ENCODE results near the gene CMTR2.

Gene CMTR2

DNA sequence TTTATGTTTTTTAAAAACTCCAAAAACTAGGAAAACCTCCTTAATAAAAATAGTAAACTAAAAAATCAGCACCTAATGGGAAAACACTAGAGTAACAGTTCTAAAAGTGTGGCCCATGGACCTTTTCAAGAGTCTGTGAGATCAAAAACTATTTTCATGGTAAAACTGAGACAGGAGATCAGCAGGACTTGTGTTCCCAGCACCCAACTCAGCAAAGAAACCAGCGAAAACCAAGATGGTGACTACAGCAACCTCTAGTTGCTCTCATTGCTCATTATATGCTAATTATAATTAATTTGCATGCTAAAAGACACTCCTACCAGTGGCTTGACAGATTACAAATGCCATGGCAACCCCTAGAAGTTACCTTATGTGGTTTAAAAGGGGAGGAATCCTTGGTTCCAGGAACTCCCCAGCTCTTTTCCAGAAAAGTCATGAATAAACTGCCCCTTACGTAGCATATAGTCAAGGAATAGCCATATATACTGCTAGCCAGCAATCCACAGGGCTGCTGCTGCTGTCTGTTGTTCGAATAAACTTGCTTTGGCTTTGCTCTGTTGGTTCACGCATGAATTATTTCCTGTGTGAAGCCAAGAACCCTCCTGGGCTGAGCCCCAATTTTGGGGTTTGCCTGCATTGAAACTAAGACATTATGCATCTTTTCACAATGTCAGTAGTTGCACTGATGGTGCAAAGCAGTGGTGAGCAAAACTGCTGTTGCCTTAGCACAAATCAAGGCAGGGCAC is 12.4 kb downstream of the CMTR2 start:
- DNase-seq (ENCODE audit: low read depth) = no peak

DNA sequence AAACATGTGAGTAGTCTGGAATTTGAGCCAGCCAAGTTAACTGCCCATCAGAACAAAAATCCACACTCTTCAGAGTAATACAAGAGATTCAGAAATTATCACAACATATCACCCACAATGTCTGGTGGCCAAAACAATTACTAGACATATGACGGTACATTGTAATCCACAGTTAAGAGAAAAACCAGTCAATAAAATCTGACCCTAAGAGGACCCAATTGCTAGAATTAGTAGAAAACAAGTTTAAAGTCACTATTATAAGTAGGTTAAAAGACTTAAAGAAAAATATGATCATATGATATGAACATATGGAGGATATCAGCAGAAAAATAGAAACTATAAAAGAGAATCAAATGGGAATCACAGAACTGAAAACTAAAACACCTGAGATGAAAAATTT is 15.8 kb downstream of the CMTR2 start:
- DNase-seq (ENCODE audit: low read depth) = no peak

DNA sequence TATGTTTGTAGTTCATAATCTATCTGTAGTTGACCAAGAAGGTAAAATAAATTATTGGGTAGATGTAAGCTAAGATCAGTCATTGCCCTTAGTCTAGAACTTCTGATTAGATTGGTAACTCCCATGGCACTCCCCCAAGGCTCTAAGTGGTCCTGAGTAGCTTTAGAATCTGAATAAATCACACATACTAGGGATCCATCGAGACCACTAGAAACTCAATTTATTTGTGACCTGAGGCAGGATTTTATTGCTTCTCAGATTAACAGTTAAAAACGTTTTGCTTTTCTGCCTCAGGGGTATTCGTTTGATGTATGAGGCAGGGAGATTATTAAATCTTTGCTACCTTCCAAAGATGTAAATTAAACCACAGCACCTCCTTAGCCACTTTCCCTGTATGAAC is 24.9 kb downstream of the CMTR2 start:
- DNase-seq (ENCODE audit: low read depth) = no peak

DNA sequence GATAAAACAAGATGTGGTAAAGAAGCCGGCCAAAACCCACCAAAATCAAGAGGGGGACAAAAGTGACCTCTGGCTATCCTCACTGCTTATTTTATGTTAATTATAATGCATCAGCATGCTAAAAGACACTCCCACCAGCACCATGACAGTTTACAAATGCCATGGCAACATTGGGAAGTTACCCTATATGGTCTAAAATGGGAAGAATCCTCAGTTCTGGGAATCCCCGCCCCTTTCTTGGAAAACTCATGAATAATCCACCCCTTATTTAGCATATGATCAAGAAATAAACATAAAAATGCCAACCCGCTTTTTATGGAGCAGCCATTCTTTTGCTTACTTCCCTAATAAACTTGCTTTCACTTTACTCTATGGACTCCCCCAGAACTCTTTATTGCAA is 25.6 kb downstream of the CMTR2 start:
- DNase-seq (ENCODE audit: low read depth) = no peak

DNA sequence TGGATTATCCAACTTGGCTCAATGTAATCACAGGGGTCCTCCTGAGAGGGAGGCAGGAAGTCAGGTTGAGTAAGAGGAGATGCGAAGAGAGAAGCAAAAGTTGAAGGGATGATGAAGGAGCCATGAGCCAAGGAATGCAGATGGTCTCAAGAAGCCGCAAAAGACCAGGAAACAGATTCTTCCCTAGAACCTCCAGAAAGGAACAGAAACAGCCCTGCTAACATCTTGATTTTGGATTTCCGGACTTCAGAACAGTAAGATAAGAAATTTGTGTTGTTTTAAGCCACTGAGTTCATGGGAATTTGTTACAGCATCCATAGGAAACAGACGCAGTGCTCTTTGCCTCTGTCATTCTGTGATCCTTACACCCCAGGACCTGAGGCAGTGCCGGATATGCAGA is 26.8 kb downstream of the CMTR2 start:
- DNase-seq (ENCODE audit: low read depth) = no peak

DNA sequence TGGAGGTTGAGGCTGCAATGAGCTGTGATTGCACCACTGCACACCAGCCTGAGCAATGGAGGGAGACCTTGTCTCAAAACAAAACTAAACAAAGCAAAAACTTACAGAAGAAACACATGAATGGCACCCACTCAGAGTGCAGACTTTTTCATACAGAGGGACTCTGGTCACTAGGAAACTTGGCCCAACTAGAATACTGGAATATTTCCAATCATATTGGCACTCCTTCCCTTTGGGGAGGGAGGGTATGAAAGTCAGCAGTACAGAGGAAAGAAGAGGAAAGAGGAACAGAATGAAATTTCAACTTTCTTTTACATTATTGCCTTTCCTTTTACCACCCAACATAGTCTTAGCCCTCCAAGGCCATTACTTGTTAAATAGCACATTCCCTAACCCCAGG is 28.2 kb downstream of the CMTR2 start:
- no peak for DNase-seq (ENCODE audit: low read depth)

DNA sequence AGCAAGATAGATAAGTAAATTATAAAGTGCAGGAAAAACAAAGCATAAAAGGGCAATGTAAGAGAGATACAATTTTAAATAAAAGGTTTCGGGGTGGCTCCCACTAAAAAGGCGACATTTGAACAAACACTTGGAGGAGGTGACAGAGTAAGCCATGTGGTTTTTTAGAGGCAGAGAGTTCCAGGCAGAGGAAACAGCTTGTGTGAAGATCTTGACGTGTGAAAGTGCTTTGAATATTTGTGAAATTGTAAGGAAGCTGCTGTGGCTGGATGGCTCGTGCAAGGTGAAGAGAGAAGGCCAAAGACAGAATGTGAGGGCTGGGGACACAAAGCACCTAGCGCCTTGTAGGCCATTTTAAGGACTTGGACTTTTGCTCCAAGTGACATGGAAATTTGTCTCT is 30.1 kb downstream of the CMTR2 start:
- no peak for DNase-seq (ENCODE audit: low read depth)

DNA sequence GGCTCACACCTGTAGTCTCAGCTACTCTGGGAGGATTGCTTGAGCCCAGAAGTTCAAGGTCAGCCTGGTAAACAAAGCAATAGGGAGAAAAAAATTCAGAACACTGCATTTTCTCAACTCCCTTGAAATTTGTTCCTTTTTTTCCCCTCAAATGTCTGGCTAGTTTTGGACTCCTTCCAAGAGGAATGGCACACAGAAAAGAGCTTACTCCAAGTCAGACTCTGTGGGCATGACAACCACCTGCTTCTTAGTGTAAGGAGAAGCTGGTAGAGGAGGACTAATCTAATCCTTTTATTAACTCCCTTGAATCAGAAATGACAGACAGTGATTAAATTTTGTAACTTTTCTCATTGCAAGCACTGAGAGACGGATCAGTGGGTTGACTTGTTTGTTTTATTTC is 30.8 kb downstream of the CMTR2 start:
- DNase-seq (ENCODE audit: low read depth) = no peak

DNA sequence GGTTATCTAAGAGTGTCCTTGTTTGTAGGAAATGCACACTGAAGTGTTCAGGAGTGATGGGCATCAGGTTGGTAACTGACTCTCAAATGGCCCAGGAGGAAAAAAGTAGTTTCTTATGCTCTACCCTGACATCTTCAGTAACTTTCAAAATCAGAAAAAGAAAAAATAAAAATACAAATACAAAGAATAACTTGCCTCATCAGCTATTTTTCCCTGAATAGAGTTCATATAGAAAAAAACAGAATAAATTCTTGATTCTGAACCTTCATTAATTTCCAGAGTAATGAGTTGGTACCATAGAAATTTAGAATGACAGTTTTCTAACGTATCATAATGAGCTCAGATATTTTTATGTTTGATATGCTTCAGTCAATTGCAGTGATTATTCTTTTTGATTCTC is 31.4 kb downstream of the CMTR2 start:
- no peak for DNase-seq (ENCODE audit: low read depth)

DNA sequence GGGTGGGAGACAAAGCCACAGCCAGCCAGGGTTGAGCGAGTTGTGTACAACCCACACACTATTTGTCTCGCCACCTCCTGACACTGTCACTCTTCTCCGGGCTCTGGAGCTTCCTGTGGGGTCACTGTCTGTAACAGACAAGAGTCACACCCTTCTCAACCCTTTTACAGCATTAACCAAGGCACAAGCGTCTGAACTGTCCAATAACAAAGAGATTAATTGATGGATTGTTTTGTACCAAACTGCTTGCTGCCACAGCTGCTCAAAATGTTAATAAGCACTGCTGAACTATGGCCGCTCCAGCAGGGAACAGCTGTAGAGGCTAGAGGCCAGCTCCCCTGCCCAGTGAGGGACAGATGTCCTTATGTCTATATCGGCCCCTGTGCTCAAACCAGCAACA is 33.5 kb downstream of the CMTR2 start:
- no peak for DNase-seq (ENCODE audit: low read depth)

DNA sequence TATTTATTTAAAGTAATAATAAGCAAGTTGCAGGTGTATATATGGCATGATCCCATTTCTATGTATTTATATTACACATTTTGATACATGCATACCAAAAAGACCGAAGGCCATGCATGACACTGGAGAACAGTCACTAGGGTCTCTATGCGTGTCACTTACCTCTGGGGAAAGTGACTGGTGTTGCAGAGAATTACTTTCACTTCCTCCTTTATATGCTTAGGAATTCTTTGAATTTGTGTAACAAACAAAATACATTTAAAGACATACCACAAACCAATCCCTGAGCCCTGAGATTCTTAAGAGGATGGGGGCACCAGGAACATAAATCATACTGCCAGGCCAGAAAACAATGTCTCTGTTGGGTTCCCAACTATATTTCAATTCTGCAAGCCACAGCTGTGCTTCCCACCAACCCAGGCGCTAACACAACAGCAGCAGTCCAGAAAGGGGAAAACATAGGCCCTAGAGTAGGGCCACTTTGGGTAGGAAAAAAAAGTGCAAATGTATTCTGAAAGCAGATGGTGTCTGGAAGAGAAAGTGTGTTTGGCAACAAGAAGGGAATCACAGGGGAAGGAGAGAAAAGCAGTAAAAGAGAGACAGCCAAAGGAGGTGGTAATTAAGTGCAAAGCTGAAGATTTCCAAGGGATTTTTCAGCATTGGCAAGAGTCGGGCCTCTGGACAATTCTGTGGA is 34.2 kb downstream of the CMTR2 start:
- no peak for DNase-seq (ENCODE audit: low read depth)

DNA sequence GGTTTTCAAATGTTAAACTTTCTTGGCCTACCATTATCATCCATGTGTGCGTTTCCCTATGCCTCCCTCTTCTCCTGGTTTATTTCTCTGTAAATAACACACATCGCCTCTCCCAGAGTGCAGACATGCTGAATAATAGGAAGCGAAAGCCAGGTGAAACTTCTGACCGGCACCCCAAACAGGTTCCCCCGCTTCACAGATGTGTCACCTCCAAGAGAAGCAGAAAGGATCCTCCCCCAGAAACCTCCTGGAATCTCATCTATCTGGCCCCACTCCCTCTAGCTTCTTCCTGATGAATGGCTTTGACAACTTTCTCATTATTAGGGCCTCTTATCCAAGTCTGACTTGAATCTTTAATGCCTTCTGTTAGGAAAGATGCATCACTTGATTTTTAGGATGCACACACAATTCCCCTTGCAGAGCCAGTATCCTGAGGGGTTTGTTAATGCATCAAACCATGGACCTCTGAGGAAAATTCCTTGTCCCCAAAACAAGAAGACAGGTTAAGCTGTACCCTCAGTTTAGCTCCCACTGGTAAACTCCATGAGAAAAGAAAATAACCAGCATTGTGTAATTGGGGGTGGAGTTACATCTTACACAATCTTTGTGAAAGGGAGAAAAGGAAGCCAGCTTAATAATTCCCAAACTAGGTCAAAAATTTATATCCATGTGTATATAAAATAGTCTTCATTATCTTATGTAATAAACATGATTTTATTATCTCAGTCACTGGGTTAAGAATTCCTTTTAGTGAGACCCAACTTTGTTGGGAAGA is 38.6 kb downstream of the CMTR2 start:
- DNase-seq (ENCODE audit: low read depth) = no peak

DNA sequence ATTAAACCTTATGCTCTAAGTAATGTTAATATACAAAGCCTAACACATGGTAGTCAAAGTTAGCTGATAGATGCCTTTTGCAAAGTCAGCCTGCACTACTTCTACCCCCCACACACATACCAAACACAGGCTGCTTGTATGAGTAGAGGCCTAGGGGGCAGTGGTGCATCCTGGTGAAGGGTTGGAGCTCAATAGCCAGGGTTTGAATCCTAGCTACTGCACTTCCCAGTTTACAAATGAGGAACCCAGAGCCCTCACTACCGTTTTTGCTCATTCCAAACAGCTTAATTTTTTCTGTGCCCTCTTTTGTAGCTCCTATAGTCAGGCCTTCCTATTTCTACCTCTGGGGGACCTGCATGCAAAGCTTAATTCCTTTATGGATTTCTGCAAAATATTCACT is 39.8 kb downstream of the CMTR2 start:
- no peak for DNase-seq (ENCODE audit: low read depth)

DNA sequence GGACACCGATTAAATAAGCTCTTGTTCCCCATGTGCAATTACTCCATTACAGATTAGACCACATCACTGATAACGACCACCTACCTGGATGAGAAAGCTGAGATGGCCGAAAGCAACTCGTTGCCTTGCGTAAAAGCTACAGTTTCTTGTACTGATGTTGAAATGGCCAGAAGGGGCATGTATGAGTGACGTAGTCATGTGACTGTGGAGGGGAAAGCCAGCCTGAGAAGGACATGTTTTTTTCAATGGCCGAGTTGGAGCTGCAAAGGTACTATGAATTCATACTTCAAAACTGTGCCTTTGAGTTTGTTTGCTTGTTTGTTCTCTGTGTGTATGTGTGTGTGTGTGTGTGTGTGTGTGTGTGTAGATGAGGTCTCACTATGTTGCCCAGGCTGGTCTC is 41.7 kb downstream of the CMTR2 start:
- DNase-seq (ENCODE audit: low read depth) = no peak

DNA sequence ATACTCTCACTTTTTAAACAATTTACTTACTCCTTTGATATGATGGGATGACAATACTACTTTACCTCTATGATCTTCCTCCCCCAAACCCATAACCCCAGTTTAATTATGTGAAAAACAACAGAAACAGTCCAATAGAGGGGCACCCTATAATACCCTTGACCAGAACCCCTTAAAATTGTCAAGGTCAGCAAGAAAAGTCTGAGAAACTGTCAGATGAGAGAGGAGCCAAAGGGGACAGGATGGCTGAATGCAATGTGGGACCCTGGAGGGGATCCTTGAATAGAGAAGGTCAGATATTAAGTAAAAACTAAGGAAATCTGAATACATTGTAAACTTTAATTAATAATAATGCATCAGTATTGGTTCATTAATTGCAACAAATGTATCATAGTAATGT is 42.9 kb downstream of the CMTR2 start:
- no peak for DNase-seq (ENCODE audit: low read depth)

DNA sequence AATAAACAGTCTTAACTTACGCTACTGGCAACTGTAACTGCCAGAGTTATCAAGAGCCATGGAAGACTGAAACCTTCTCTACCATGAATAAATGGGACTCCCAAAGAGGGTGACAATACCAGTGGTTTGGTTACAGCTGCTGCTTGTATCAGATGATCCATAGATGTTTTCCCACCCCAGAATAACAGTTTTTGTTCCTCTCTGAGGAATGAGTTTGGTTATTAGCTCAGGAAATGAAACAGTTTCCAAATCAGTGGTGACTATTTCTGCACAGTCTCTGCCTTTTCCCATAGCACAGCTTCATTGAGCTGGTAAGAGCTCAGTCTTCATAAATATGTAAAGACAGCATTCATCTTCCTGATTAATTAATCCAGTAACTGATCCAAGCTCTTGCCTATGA is 44.7 kb downstream of the CMTR2 start:
- no peak for DNase-seq (ENCODE audit: low read depth)

DNA sequence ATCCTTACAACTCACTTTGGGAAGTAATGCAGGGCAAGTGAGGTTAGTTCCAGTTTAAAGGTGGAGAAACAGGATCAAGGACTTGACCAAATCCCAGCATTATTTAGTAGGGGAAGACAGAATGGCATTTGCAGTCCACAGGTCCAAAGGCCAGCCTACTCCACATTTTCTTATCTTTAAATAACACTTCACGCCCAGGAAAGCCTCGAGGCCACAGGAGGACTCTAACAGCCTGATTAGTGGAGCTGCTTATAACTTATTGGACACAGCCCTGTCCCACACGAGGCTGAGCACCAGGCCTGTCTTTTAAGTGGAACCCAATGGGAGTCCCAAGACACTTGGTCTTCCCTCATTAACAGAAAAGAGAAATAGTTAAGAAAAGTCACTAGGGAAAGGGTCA is 46.6 kb downstream of the CMTR2 start:
- no peak for DNase-seq (ENCODE audit: low read depth)

DNA sequence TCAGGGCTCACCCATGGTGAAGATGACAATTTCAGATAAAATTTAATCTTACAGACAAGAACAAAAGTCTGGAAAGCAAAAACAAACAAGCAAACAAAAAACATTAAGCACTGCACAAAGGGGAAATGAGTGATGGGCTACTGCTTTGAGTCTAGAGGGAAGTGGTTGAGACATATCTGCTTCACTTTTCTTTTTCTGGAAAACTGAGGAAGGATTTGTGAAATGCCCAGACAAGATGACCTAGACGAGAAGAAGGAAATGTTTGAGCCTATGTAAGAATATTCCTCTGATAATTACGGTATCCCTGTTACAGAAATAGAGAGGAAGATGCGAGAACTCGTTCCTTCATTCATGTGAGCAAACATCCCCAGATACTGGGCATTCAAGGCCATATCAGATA is 47.2 kb downstream of the CMTR2 start:
- DNase-seq (ENCODE audit: low read depth) = no peak
